Activated CD8-positive, alpha-beta memory T cell treated with anti-CD3 and anti-CD28 coated beads, Interleukin-2, amount 50 U/mL, for 24 hours (primary cell): ENCODE data around the gene TGFBR1.
"Not testable (repeated sequence)": the region's sequence is repeated elsewhere in the genome, so short reads cannot be mapped to it uniquely, and the experiment has no call there.

Source experiments
- DNase-seq: peaks from one replicate; pipeline ENCODE4 v3.0.0-alpha.2; 2020; ENCODE audit errors: extremely low read depth

The TGFBR1 gene

DNA sequence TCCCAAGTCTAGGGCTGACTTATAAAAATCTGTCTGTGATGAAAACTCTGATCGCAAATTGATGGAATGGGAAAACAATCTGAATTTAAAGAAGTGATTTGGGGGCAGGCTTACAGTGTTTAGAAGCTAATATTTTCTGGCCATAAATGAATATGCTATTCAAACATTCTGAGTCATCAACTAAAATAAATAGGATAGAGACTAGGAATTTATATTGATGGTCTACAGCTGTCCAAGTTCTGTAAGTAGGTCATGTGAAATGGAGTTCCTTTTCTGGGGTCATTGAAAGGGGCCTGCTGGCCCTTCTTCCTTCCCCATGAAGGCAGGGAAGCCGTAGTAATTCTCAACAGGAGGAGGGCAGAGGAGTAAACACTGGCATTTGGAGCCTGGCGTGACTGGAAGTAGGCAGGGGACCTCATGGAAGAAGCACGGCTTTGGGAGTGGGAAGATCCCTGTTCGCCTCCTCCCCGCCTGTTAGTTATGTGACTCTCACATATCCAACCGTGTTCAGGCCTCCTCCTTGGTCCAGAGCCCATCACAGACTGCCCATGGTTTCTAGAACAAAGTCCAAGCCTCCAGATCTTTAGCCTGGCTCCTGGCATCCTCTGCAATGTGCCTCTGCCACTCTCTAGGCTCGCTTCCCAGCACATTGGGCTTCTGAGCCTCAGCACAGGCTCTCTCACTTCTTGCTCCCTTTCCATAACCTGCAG is 85.1 kb downstream of the TGFBR1 start:
- DNase-seq: no peak

DNA sequence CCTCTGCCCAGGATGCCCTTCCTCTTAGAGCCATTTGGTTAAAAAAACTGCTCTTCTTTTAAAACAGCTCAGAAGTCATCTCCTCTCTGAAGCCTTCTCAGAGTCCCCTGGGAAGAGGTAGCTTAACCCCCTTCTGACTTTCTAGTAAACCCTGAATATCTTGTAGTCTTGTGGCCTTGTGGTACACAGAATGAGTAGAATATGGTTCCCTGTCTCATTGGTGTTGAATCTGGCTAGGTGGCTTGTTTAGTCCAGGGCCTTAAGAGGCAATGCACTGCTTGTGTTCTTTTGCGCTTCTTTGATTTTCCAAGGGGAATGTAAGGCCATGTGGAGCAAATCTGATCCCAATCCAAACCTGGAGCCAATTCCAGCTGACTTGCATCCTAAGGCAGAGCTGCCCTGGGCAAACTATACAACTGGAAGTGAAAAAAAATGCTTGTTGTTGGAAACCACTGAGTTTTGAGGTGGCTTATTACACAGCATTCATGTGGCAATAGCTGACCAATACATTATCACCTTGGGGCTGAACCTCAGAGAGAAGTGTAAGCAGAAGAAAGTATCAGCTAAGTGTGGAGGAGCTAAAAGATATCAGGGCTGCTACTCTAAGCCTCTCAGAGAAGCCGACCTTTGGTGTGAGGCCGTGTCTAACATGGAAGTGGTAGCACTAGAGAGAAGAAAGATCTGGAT is 85.8 kb downstream of the TGFBR1 start:
- DNase-seq: no peak

DNA sequence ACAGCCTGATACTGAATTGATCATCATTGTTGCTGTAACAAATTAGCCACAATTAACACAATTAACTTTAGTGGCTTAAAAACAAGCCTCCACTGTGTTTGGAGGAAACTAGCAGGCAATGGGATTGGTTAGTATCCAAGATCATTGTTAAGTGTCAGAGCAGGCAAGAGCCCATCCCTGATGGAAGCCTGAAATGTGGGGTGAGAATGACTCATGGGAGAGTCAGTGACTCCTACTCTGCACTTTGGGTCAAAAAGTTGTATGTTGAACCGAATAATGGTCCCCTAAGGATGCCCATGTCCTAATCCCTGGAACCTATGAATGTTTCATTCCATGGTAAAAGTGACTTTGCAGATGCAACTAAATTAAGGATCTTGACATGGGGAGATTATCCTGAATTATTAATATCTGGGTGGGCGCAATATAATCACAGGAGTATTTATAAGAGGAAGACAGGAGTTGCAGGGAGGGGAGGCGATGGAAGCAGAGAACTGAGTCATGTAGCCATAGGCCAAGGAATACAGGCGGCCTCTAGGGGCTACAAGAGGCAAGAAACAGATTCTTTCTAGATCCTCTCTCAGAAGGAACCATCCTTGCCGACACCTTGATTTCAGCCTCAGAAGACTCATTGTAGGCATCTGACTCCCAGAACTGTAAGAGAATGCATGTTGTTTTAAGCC is 88.0 kb downstream of the TGFBR1 start:
- no peak for DNase-seq

DNA sequence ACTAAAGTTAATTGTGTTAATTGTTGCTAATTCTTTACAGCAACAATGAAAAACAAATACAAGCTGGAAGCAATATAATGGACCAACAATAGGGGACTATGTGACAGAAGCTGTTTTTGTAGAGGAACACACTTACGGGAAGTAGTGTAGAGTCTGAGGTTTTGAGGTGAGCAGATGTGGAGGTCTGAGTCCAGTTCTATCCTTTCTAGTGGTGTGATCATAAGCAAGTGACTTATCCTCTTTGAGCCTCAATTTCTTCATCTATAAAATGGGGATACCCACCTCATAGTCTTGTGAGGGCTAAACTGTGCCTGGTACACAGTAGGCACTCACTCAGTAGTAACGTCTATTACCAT is 88.5 kb downstream of the TGFBR1 start:
- no peak for DNase-seq

DNA sequence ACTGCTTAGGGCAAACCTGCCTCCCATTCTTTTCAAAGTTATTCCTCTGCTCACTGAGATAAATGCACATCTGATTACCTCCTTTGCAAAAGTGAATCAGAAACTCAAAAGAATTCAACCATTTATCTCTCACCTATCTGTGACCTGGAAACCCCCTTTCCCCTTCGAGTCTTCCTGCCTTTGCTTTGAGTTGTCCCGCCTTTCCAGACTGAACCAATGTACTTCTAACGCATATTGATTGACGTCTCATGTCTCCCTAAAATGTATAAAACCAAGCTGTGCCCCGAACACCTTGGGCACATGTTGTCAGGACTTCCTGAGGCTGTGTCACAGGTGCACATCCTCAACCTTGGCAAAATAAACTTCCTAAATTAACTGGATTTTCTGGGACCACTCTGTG is 91.6 kb downstream of the TGFBR1 start:
- DNase-seq: not testable (repeated sequence)

DNA sequence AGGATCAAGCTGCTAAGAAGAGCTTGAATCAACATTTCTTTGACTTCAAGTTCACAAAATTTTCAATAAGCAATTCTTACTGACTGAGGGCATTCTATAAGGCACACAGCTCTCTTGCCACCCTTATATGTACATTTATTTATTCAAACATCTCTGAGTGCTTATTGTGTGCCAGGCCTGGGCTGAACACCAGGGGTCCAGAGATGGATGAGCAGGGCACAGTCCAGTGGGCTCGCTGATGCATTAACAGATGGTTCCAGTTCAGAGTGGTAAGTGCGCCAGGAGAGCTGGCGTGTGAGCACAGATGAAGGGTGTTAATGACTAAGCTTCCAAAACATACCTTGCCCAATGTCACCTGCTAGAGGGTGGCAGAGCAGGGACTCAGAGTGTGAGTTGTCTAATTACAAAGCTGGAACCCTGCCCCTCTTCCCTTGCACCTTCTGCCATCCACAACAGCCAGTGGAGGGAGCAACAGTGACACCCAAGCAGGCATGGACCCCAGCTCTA is 92.3 kb downstream of the TGFBR1 start:
- DNase-seq: no peak

DNA sequence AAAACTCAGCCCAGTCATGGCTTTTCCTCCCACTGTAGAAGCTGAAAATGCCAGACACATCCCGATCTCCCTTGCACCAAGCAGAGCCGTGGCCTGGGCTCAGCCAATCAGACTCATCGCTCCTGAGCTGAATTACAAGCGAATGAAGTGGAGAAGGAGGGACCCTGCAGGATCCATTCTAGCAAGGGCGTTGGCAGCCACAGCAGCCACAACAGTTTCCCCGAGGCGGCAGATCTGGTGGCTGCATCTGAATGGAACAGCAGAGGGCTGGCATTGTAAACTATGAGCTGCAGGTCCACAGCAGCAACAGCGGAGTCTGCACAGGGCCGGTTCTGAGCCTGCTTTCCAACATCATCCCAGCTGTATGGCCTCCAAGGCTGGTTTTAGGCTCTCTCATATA is 93.1 kb downstream of the TGFBR1 start:
- no peak for DNase-seq

DNA sequence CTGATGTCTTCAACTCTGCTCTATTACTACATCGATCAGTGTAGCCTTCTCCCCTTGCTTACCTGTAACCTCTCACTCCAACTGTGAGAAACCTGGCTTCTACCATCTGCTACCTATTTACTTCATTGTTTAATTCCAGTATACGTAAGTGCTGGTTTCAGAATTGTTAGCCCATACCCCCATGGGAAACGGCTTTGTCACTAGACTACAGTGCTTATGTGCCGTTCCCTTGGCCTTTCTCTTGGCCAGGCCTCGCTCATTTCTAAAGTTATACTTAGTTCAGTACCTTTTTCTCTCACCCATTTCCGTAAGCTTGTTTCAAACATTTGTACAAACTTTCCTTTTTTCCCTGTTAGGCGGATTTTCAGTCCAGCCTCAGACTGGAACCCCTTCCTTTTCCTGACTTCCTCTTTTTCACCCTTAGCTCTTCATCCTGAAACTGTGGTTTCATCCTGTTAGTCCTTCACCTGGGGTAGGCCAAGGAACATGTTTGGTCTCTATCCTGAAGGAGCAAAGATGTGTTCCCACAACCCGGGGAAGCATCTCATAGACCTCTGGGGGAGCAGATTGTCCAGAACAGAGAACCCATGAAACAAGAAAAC is 95.1 kb downstream of the TGFBR1 start:
- DNase-seq: no peak

DNA sequence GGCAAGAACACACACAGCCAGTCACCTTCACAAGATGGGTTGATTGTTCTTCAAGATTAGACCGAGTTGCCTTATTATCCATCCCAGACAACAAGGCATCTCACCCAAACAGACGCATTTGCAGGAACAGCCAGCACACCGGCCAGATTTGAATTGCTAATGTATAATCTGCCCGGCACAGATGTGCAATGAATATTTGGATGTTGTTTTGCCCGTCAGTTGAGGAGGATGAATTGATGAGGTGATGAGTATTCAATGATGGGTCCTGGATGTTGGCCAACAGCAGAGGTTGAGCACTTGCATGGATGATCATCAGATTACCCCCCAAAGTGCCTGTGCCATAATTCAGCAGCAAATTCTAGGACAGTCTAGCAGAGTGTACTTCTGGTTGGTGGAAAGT is 96.7 kb downstream of the TGFBR1 start:
- no peak for DNase-seq
